Measurements from ENCODE around the gene LRRC56.

The LRRC56 gene, protein sequence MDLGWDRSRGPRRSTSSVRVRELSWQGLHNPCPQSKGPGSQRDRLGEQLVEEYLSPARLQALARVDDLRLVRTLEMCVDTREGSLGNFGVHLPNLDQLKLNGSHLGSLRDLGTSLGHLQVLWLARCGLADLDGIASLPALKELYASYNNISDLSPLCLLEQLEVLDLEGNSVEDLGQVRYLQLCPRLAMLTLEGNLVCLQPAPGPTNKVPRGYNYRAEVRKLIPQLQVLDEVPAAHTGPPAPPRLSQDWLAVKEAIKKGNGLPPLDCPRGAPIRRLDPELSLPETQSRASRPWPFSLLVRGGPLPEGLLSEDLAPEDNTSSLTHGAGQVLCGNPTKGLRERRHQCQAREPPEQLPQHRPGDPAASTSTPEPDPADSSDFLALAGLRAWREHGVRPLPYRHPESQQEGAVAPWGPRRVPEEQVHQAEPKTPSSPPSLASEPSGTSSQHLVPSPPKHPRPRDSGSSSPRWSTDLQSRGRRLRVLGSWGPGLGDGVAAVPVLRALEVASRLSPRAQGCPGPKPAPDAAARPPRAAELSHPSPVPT

DNA sequence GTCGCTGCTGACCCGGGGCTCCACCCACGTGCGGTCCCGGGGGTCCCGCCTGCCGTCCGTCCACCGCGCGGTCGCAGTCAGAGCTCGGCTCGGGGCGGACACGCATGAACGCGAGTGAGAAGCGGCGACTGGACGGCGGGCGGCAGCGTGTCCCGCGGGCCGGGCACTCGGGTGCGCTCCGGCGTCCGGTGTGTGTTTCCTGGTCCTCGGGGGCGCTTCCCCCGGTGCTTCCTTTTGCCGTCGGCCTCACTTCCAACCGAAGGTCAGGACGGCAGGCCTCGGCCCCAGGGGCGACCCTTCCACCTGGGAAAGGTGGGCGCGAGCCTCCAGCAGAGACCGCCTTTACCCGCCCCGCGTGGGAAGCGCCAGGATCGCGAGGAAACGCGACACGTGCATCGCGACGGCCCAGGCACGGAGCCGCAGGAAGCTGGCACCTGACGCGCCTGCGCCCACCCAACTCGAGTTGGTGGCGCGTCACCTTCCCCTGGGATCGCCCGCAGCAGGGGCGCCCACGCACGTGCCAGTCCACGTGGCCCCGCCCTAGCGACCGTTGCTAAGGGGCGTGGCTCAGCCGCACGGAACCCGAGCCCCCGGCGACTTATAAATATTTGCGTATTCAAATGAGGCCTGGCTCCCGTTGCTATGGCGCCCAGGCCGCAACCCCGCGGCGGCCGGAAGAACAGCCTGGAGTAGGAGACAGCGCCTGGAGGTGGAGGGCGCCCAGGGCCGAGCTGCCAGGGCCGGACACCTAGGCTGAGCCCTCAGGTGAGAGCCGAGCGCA is at the start of gene LRRC56:
TSS of gene LRRC56 (plus strand) at position 687 of the 781 bp plus-strand sequence. CDS start 3,158 bp downstream, outside the sequence.
- H3K27me3 ChIP-seq (ENCODE audit: control insufficient read depth in 5 of 5, insufficient read depth in 4 of 5, low read length in 5 of 5), result peaks cover 0 to 12% (median 9%) of the 10 kb centered on the region in 5 donors
- peak within 1 kb of the TSS in 4 of 5 donors; percentile 2 to 78 (median 56) for H3K4me3 ChIP-seq (ENCODE audit: low read depth in 1 of 5, low read length in 5 of 5)
- peaks cover 0 to 18% (median 16%) of the 10 kb centered on the region in 5 donors for H3K36me3 ChIP-seq (ENCODE audit: control insufficient read depth in 5 of 5, insufficient read depth in 5 of 5, low read length in 5 of 5)
- peaks cover 6 to 50% (median 37%) of the 10 kb centered on the region in 5 donors for H3K4me1 ChIP-seq (ENCODE audit: control insufficient read depth in 5 of 5, insufficient read depth in 5 of 5, low read length in 5 of 5)
- H3K9me3 ChIP-seq (ENCODE audit: control insufficient read depth in 5 of 5, low read length in 5 of 5), result no peaks in the 10 kb centered on the region
- H3K9ac ChIP-seq (ENCODE audit: low read length in 5 of 5), result no peak within 1 kb of the TSS
- no peak within 1 kb of the TSS for H3K27ac ChIP-seq (ENCODE audit: low read depth, low read length)

DNA sequence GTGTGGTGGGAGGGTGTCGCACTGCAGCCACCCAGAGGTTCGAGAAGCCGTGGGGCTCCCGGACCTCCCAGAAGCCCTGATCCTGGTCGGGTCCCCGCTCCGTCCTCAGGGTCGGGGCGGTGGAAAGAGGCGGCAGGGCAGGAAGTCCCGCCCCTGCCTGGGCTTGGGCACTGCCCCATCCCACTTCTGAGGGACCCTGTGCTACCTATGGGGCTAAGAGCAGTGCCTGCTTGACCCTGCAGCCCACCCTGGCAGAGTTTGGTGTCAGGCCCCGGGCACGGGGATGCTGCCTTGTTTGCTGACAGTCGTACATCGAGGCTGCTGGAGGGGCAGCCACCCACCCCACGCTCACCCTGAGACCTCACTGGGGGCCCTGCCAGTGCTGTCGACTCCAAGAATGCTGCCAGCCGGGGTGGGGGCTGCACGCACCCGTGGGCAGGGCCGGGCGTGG is 49.7 kb upstream of the LRRC56 start:
- H3K27ac ChIP-seq (ENCODE audit: low read depth, low read length), result no peak overlapping the region
- H3K4me1 ChIP-seq (ENCODE audit: control insufficient read depth in 5 of 5, insufficient read depth in 5 of 5, low read length in 5 of 5), result no peaks in the 10 kb centered on the region
- H3K27me3 ChIP-seq (ENCODE audit: control insufficient read depth in 5 of 5, insufficient read depth in 4 of 5, low read length in 5 of 5), result no peaks in the 10 kb centered on the region
- no peaks in the 10 kb centered on the region for H3K9me3 ChIP-seq (ENCODE audit: control insufficient read depth in 5 of 5, low read length in 5 of 5)
- H3K4me3 ChIP-seq (ENCODE audit: low read depth in 1 of 5, low read length in 5 of 5), result no peak overlapping the region
- H3K9ac ChIP-seq (ENCODE audit: low read length in 5 of 5), result no peak overlapping the region
- H3K36me3 ChIP-seq (ENCODE audit: control insufficient read depth in 5 of 5, insufficient read depth in 5 of 5, low read length in 5 of 5), result peaks cover 0 to 45% (median 25%) of the 10 kb centered on the region in 5 donors

DNA sequence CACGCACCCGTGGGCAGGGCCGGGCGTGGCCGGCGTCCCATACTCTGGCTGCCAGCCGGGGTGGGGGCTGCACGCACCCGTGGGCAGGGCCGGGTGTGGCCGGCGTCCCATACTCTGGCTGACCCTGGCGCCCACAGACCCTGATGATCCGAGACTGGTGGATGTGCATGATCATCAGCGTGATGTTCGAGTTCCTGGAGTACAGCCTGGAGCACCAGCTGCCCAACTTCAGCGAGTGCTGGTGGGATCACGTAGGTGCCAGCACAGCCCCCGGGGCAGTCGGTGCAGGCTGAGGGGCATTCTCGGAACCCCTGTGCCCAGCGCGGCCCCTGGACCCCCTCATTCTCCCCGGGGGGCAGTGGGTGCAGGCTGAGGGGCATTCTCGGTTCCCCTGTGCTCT is 49.3 kb upstream of the LRRC56 start:
- H3K9me3 ChIP-seq (ENCODE audit: control insufficient read depth in 5 of 5, low read length in 5 of 5), result no peaks in the 10 kb centered on the region
- H3K27ac ChIP-seq (ENCODE audit: low read depth, low read length), result no peak overlapping the region
- H3K9ac ChIP-seq (ENCODE audit: low read length in 5 of 5), result no peak overlapping the region
- H3K36me3 ChIP-seq (ENCODE audit: control insufficient read depth in 5 of 5, insufficient read depth in 5 of 5, low read length in 5 of 5), result peaks cover 0 to 50% (median 25%) of the 10 kb centered on the region in 5 donors
- no peaks in the 10 kb centered on the region for H3K27me3 ChIP-seq (ENCODE audit: control insufficient read depth in 5 of 5, insufficient read depth in 4 of 5, low read length in 5 of 5)
- H3K4me1 ChIP-seq (ENCODE audit: control insufficient read depth in 5 of 5, insufficient read depth in 5 of 5, low read length in 5 of 5), result no peaks in the 10 kb centered on the region
- no peak overlapping the region for H3K4me3 ChIP-seq (ENCODE audit: low read depth in 1 of 5, low read length in 5 of 5)

DNA sequence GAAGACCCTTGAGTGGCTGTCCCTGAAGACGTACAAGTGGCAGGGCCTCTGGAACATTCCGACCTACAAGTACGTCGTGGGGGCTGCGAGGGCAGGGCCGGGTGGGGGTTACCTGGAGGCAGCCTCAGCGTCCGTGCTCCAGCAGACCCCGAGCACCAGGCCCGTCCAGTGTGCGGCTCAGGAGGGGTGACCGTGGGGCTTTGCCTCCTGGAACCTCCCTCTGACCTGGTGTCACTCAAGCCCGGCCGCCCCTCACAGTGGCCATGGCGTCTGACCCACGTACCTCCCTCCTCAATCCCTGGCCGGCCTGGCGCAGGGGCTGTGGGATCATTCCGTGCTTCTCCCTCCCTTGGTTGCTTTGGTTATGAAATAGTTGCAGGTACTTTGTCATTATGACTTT is 48.7 kb upstream of the LRRC56 start:
- H3K27me3 ChIP-seq (ENCODE audit: control insufficient read depth in 5 of 5, insufficient read depth in 4 of 5, low read length in 5 of 5), result no peaks in the 10 kb centered on the region
- H3K36me3 ChIP-seq (ENCODE audit: control insufficient read depth in 5 of 5, insufficient read depth in 5 of 5, low read length in 5 of 5), result peaks cover 0 to 55% (median 26%) of the 10 kb centered on the region in 5 donors
- H3K4me1 ChIP-seq (ENCODE audit: control insufficient read depth in 5 of 5, insufficient read depth in 5 of 5, low read length in 5 of 5), result no peaks in the 10 kb centered on the region
- no peak overlapping the region for H3K4me3 ChIP-seq (ENCODE audit: low read depth in 1 of 5, low read length in 5 of 5)
- H3K9ac ChIP-seq (ENCODE audit: low read length in 5 of 5), result no peak overlapping the region
- H3K27ac ChIP-seq (ENCODE audit: low read depth, low read length), result no peak overlapping the region
- H3K9me3 ChIP-seq (ENCODE audit: control insufficient read depth in 5 of 5, low read length in 5 of 5), result no peaks in the 10 kb centered on the region

DNA sequence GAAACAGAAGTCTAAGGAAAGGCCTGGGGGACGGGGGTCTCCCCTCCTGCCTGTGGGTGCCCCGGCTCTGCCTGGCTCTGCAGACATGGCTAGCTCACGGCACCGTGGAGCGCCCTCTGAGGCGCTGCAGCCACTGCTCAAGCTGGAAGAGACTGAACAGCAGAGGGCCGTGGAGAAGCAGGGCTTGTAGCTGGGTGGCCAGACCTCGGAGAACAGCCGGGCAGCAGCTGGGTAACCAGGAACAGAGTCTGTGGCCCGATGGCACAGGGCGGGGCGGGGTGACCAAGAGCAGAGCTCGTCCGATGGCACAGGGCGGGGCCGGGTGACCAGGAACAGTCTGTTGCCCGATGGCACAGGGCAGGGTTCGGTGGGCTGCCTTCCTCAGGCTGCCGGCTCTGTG is 48.3 kb upstream of the LRRC56 start:
- Histone ChIP-seq H3K36me3 (ENCODE audit: control insufficient read depth in 5 of 5, insufficient read depth in 5 of 5, low read length in 5 of 5) (peaks cover 0 to 58% (median 29%) of the 10 kb centered on the region in 5 donors), H3K27ac (ENCODE audit: low read depth, low read length) (no peak overlapping the region), H3K27me3 (ENCODE audit: control insufficient read depth in 5 of 5, insufficient read depth in 4 of 5, low read length in 5 of 5) (no peaks in the 10 kb centered on the region), H3K9ac (ENCODE audit: low read length in 5 of 5) (no peak overlapping the region), H3K4me3 (ENCODE audit: low read depth in 1 of 5, low read length in 5 of 5) (no peak overlapping the region), H3K9me3 (ENCODE audit: control insufficient read depth in 5 of 5, low read length in 5 of 5) (no peaks in the 10 kb centered on the region), H3K4me1 (ENCODE audit: control insufficient read depth in 5 of 5, insufficient read depth in 5 of 5, low read length in 5 of 5) (no peaks in the 10 kb centered on the region)

DNA sequence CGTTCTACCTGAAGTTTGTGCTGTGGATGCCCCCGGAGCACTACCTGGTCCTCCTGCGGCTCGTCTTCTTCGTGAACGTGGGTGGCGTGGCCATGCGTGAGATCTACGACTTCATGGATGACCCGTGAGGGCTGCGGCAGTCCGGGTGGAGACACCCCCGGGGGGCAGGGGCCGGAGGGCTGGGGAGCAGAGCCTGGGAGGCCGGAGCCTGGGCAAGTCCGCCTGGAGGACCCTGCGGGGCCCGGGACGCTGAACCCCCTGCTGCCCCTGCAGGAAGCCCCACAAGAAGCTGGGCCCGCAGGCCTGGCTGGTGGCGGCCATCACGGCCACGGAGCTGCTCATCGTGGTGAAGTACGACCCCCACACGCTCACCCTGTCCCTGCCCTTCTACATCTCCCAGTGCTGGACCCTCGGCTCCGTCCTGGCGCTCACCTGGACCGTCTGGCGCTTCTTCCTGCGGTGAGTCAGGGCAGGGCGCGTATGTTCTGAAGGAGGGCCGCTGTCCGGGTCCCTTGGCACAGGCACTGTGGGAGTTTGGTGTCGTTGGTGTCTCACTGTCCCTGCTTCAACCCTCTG is 47.6 kb upstream of the LRRC56 start:
- Histone ChIP-seq H3K4me3 (ENCODE audit: low read depth in 1 of 5, low read length in 5 of 5) (no peak overlapping the region), H3K4me1 (ENCODE audit: control insufficient read depth in 5 of 5, insufficient read depth in 5 of 5, low read length in 5 of 5) (no peaks in the 10 kb centered on the region), H3K27ac (ENCODE audit: low read depth, low read length) (no peak overlapping the region), H3K27me3 (ENCODE audit: control insufficient read depth in 5 of 5, insufficient read depth in 4 of 5, low read length in 5 of 5) (no peaks in the 10 kb centered on the region), H3K36me3 (ENCODE audit: control insufficient read depth in 5 of 5, insufficient read depth in 5 of 5, low read length in 5 of 5) (peaks cover 0 to 65% (median 36%) of the 10 kb centered on the region in 5 donors), H3K9ac (ENCODE audit: low read length in 5 of 5) (no peak overlapping the region), H3K9me3 (ENCODE audit: control insufficient read depth in 5 of 5, low read length in 5 of 5) (no peaks in the 10 kb centered on the region)

DNA sequence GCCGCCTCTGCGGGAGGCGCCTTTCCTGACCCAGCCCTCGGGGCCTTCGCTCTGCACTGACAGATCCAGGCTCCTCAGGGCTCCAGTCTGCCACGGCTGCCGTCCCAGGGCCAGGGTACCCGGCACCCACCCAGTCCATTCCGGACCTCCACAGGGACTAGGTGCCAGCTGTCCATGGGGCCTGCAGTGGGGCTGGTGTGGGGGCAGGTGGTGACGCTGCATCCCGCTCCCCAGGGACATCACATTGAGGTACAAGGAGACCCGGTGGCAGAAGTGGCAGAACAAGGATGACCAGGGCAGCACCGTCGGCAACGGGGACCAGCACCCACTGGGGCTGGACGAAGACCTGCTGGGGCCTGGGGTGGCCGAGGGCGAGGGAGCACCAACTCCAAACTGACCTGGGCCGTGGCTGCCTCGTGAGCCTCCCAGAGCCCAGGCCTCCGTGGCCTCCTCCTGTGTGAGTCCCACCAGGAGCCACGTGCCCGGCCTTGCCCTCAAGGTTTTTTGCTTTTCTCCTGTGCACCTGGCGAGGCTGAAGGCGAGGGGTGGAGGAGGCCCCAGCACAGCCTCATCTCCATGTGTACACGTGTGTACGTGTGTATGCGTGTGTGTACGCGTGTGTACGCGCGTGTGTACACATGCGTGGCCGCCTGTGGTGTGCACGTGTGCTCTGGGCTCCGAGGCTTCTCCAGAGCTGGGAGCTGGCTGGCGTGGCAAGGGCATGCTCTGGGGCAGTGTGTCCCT is 47.0 kb upstream of the LRRC56 start:
- H3K27me3 ChIP-seq (ENCODE audit: control insufficient read depth in 5 of 5, insufficient read depth in 4 of 5, low read length in 5 of 5), result no peaks in the 10 kb centered on the region
- H3K27ac ChIP-seq (ENCODE audit: low read depth, low read length), result no peak overlapping the region
- peaks cover 0 to 71% (median 42%) of the 10 kb centered on the region in 5 donors for H3K36me3 ChIP-seq (ENCODE audit: control insufficient read depth in 5 of 5, insufficient read depth in 5 of 5, low read length in 5 of 5)

DNA sequence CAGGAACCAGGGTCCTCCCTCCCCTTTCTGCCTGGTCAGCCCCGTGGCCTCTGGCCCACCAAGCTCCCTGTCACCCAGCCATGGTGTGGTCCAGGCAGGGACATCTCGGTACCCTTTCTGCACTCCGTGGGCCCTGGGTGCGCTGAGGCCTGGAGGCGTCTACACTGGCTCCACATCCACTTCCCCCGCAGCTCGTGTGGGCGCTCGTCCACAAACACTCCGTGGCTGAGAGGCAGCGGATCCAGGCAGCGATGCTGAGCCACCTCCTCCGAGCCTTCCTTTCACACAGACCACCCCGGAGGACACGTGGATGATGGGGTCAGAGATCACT is 46.4 kb upstream of the LRRC56 start:
- Histone ChIP-seq H3K36me3 (ENCODE audit: control insufficient read depth in 5 of 5, insufficient read depth in 5 of 5, low read length in 5 of 5) (peaks cover 0 to 77% (median 46%) of the 10 kb centered on the region in 5 donors), H3K9ac (ENCODE audit: low read length in 5 of 5) (no peak overlapping the region), H3K4me1 (ENCODE audit: control insufficient read depth in 5 of 5, insufficient read depth in 5 of 5, low read length in 5 of 5) (no peaks in the 10 kb centered on the region), H3K4me3 (ENCODE audit: low read depth in 1 of 5, low read length in 5 of 5) (no peak overlapping the region), H3K27ac (ENCODE audit: low read depth, low read length) (no peak overlapping the region), H3K27me3 (ENCODE audit: control insufficient read depth in 5 of 5, insufficient read depth in 4 of 5, low read length in 5 of 5) (no peaks in the 10 kb centered on the region), H3K9me3 (ENCODE audit: control insufficient read depth in 5 of 5, low read length in 5 of 5) (no peaks in the 10 kb centered on the region)

More for the DNA sequence above, 47.0 kb upstream of the LRRC56 start:
- Histone ChIP-seq H3K4me1 (ENCODE audit: control insufficient read depth in 5 of 5, insufficient read depth in 5 of 5, low read length in 5 of 5) (no peaks in the 10 kb centered on the region), H3K9me3 (ENCODE audit: control insufficient read depth in 5 of 5, low read length in 5 of 5) (no peaks in the 10 kb centered on the region), H3K9ac (ENCODE audit: low read length in 5 of 5) (no peak overlapping the region), H3K4me3 (ENCODE audit: low read depth in 1 of 5, low read length in 5 of 5) (no peak overlapping the region)

DNA sequence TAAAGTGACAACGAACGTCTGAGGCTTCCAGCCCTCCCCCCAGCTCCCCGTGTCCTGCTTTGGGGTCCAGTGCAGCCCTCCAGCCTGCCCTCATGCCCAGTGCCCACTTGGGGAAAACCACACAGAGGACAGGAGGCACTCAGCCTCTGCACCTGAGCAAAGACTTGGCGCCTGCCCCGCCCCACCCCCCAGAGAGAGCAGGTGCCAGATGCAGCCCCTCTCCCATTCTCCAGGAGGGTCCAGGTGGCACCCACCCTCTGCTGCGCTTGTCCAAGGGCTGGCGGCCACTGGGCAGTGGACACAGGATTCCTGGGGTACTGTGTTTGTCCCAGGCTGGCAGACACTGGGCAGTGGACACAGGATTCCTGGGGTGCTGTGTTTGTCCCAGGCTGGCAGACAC is 46.0 kb upstream of the LRRC56 start:
- Histone ChIP-seq H3K9me3 (ENCODE audit: control insufficient read depth in 5 of 5, low read length in 5 of 5) (no peaks in the 10 kb centered on the region), H3K27me3 (ENCODE audit: control insufficient read depth in 5 of 5, insufficient read depth in 4 of 5, low read length in 5 of 5) (no peaks in the 10 kb centered on the region), H3K36me3 (ENCODE audit: control insufficient read depth in 5 of 5, insufficient read depth in 5 of 5, low read length in 5 of 5) (peaks cover 0 to 81% (median 46%) of the 10 kb centered on the region in 5 donors), H3K4me1 (ENCODE audit: control insufficient read depth in 5 of 5, insufficient read depth in 5 of 5, low read length in 5 of 5) (no peaks in the 10 kb centered on the region), H3K27ac (ENCODE audit: low read depth, low read length) (no peak overlapping the region), H3K9ac (ENCODE audit: low read length in 5 of 5) (no peak overlapping the region), H3K4me3 (ENCODE audit: low read depth in 1 of 5, low read length in 5 of 5) (no peak overlapping the region)

Data from subcutaneous abdominal adipose tissue (tissue), 5 donors.